ENCODE data around the gene GBP4. TPM values are rescaled to one million over a fixed set of nuclear protein-coding genes. Genes with fewer than 3 reads are reported as not detected.

The GBP4 gene
- total and polyA plus RNA-seq, 2 experiments from 2014 or later, result 0.28 to 3.9 TPM

GRCh38 chr1:89198081-89198480, 661 bp downstream of the GBP4 start:
- H3K4me2 ChIP-seq, result peak overlapping the region; percentile 73
- no peaks in the 10 kb centered on the region for H4K20me1 ChIP-seq (ENCODE audit: insufficient read depth, poor library complexity, severe bottlenecking)
- TF ChIP-seq EZH2 (IDR thresholded peaks at IDR 0.05; ENCODE audit: borderline replicate concordance), result no peak
- no peak for TF ChIP-seq EZH2phosphoT487 (IDR thresholded peaks at IDR 0.05; ENCODE audit: low read depth, severe bottlenecking, unreplicated experiment)
- TF ChIP-seq, protein P1, sequence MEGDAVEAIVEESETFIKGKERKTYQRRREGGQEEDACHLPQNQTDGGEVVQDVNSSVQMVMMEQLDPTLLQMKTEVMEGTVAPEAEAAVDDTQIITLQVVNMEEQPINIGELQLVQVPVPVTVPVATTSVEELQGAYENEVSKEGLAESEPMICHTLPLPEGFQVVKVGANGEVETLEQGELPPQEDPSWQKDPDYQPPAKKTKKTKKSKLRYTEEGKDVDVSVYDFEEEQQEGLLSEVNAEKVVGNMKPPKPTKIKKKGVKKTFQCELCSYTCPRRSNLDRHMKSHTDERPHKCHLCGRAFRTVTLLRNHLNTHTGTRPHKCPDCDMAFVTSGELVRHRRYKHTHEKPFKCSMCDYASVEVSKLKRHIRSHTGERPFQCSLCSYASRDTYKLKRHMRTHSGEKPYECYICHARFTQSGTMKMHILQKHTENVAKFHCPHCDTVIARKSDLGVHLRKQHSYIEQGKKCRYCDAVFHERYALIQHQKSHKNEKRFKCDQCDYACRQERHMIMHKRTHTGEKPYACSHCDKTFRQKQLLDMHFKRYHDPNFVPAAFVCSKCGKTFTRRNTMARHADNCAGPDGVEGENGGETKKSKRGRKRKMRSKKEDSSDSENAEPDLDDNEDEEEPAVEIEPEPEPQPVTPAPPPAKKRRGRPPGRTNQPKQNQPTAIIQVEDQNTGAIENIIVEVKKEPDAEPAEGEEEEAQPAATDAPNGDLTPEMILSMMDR (IDR thresholded peaks at IDR 0.05; ENCODE audit: poor library complexity), result no peak
- no peak for DNase-seq (ENCODE audit: low spot score)
- no peak overlapping the region for H3K4me3 ChIP-seq
- no peaks in the 10 kb centered on the region for H3K9me2 ChIP-seq (replicated peaks; ENCODE audit: insufficient read depth)
- H3K79me2 ChIP-seq, result no peaks in the 10 kb centered on the region
- H3K9me3 ChIP-seq (ENCODE audit: low read depth), result no peaks in the 10 kb centered on the region
- H2AFZ ChIP-seq, result peak overlapping the region; percentile 51
- 9% methylated on average over 8 of the region's 8 CpGs for WGBS (ENCODE audit: low lambda C conversion rate, missing lambda C conversion rate)
- no peaks in the 10 kb centered on the region for H3K36me3 ChIP-seq (replicated peaks; ENCODE audit: insufficient read depth, low read depth)
- H3K4me1 ChIP-seq (ENCODE audit: insufficient read depth), result no peaks in the 10 kb centered on the region
- no peak overlapping the region for H3K27ac ChIP-seq
- no peaks in the 10 kb centered on the region for H3K27me3 ChIP-seq

DNA sequence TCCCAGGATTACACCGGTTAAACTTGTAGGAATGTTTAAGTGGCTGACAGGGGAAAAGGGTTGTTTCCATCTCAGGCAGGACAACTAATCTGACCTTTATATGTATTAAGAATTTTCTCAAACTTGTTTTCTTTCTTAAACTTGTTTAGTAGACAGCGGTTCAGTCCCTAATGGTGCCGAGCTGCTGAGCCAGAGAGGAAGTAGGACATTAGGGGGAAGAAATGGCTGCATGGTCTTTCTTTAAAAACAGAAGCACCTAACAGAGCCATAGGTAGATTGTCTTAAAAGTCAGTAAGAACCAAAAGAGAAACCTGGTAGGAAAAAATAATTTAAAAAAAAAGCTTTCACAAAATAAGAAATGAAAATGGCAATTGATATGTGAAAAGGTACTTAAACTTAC, 3.3 kb downstream of the GBP4 start:
- no peaks in the 10 kb centered on the region for H3K9me2 ChIP-seq (replicated peaks; ENCODE audit: insufficient read depth)
- TF ChIP-seq, protein P1 (IDR thresholded peaks at IDR 0.05; ENCODE audit: poor library complexity), result no peak
- TF ChIP-seq EZH2phosphoT487 (IDR thresholded peaks at IDR 0.05; ENCODE audit: low read depth, severe bottlenecking, unreplicated experiment) (no peak), EZH2 (IDR thresholded peaks at IDR 0.05; ENCODE audit: borderline replicate concordance) (no peak)
- no peak overlapping the region for H2AFZ ChIP-seq
- H3K4me3 ChIP-seq, result no peak overlapping the region
- 82% methylated on average over 3 of the region's 3 CpGs for WGBS (ENCODE audit: low lambda C conversion rate, missing lambda C conversion rate)
- H3K4me1 ChIP-seq (ENCODE audit: insufficient read depth), result no peaks in the 10 kb centered on the region
- H3K79me2 ChIP-seq, result no peaks in the 10 kb centered on the region
- no peaks in the 10 kb centered on the region for H4K20me1 ChIP-seq (ENCODE audit: insufficient read depth, poor library complexity, severe bottlenecking)
- no peaks in the 10 kb centered on the region for H3K9me3 ChIP-seq (ENCODE audit: low read depth)
- no peaks in the 10 kb centered on the region for H3K27me3 ChIP-seq
- DNase-seq (ENCODE audit: low spot score), result no peak
- H3K27ac ChIP-seq, result no peak overlapping the region
- H3K4me2 ChIP-seq, result no peak overlapping the region
- no peaks in the 10 kb centered on the region for H3K36me3 ChIP-seq (replicated peaks; ENCODE audit: insufficient read depth, low read depth)

DNA sequence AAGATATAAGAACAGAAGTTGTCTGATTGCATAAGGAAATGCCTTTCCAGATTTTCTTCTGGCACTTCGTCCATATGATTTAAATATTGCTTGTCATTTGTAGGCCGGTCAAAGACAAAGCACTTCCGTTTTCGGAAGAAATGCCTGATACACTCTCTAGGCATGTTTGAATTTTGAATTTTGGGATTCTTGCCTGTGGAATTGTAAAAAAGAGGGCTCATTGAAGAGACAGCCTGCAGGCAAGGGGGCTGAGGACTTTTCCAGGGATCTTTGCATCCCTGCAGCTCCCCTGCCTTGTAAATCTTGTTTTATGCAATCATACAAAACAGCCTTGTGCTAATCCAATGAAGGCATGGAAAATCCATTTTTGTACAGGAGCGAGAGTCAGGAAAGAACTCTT, 7.4 kb downstream of the GBP4 start:
- Histone ChIP-seq H4K20me1 (ENCODE audit: insufficient read depth, poor library complexity, severe bottlenecking) (no peaks in the 10 kb centered on the region), H3K9me2 (replicated peaks; ENCODE audit: insufficient read depth) (no peaks in the 10 kb centered on the region), H3K4me2 (no peak overlapping the region), H3K36me3 (replicated peaks; ENCODE audit: insufficient read depth, low read depth) (no peaks in the 10 kb centered on the region), H2AFZ (no peak overlapping the region), H3K4me3 (no peak overlapping the region), H3K4me1 (ENCODE audit: insufficient read depth) (no peaks in the 10 kb centered on the region), H3K27me3 (no peaks in the 10 kb centered on the region), H3K9me3 (ENCODE audit: low read depth) (no peaks in the 10 kb centered on the region), H3K27ac (no peak overlapping the region), H3K79me2 (no peaks in the 10 kb centered on the region)
- no peak for DNase-seq (ENCODE audit: low spot score)
- WGBS (ENCODE audit: low lambda C conversion rate, missing lambda C conversion rate), result 91% methylated on average over 5 of the region's 5 CpGs
- TF ChIP-seq EZH2phosphoT487 (IDR thresholded peaks at IDR 0.05; ENCODE audit: low read depth, severe bottlenecking, unreplicated experiment) (no peak), EZH2 (IDR thresholded peaks at IDR 0.05; ENCODE audit: borderline replicate concordance) (no peak)
- TF ChIP-seq, protein P1 (IDR thresholded peaks at IDR 0.05; ENCODE audit: poor library complexity), result no peak

- no peak for DNase-seq (ENCODE audit: low spot score)
- no peaks in the 10 kb centered on the region for H3K9me3 ChIP-seq (ENCODE audit: low read depth)
- TF ChIP-seq EZH2 (IDR thresholded peaks at IDR 0.05; ENCODE audit: borderline replicate concordance), result no peak
- TF ChIP-seq, protein P1 (IDR thresholded peaks at IDR 0.05; ENCODE audit: poor library complexity), result no peak
- TF ChIP-seq EZH2phosphoT487 (IDR thresholded peaks at IDR 0.05; ENCODE audit: low read depth, severe bottlenecking, unreplicated experiment), result no peak
These were observed 8.7 kb downstream of the GBP4 start for GRCh38 chr1:89190017-89190416.

More at GRCh38 chr1:89190017-89190416, 8.7 kb downstream of the GBP4 start:
- no peaks in the 10 kb centered on the region for H3K9me2 ChIP-seq (replicated peaks; ENCODE audit: insufficient read depth)
- H3K36me3 ChIP-seq (replicated peaks; ENCODE audit: insufficient read depth, low read depth), result no peaks in the 10 kb centered on the region
- no peaks in the 10 kb centered on the region for H4K20me1 ChIP-seq (ENCODE audit: insufficient read depth, poor library complexity, severe bottlenecking)
- no peaks in the 10 kb centered on the region for H3K79me2 ChIP-seq
- no peaks in the 10 kb centered on the region for H3K4me1 ChIP-seq (ENCODE audit: insufficient read depth)
- no peak overlapping the region for H2AFZ ChIP-seq
- no peak overlapping the region for H3K27ac ChIP-seq
- WGBS (ENCODE audit: low lambda C conversion rate, missing lambda C conversion rate), result 82% methylated on average over 4 of the region's 4 CpGs
- no peaks in the 10 kb centered on the region for H3K27me3 ChIP-seq
- H3K4me2 ChIP-seq, result no peak overlapping the region
- no peak overlapping the region for H3K4me3 ChIP-seq
